Liver (tissue), 9 donors: Measurements from ENCODE around the gene ETS1. TPM values are rescaled to one million over a fixed set of nuclear protein-coding genes. Genes with fewer than 3 reads are reported as not detected.

Experiments
- DNase-seq: peaks from one replicate; pipeline ENCODE4 v3.0.0-alpha.2; 2017; ENCODE audit warnings: low spot score
- H3K27ac ChIP-seq, 2 donors: one replicate each; pipeline ENCODE4 v1.7.0; 2013; ENCODE audit warnings: inconsistent platforms in 2 of 2, low read length in 2 of 2, control low read depth in 1 of 2, low read depth in 1 of 2, mild to moderate bottlenecking in 1 of 2
- H3K27me3 ChIP-seq, 4 donors: one replicate each; pipeline versions ENCODE4 v1.6.1 to v1.7.0; 2013; ENCODE audit warnings: low read length in 3 of 4, inconsistent platforms in 1 of 4, mild to moderate bottlenecking in 1 of 4, moderate library complexity in 1 of 4; ENCODE audit not compliant: control insufficient read depth in 4 of 4, insufficient read depth in 4 of 4
- H3K36me3 ChIP-seq, 4 donors: one replicate each; pipeline versions ENCODE4 v1.6.1 to v1.7.0; 2013; ENCODE audit warnings: low read length in 3 of 4, mild to moderate bottlenecking in 3 of 4, low read depth in 1 of 4, moderate library complexity in 1 of 4; ENCODE audit not compliant: control insufficient read depth in 4 of 4, insufficient read depth in 3 of 4
- H3K4me1 ChIP-seq, 4 donors: one replicate each; pipeline versions ENCODE4 v1.6.1 to v1.7.0; 2013; ENCODE audit warnings: low read length in 3 of 4, mild to moderate bottlenecking in 3 of 4, moderate library complexity in 1 of 4; ENCODE audit not compliant: control insufficient read depth in 4 of 4, insufficient read depth in 4 of 4
- H3K4me3 ChIP-seq, 3 donors: one replicate each; pipeline versions ENCODE4 v1.6.1 to v1.7.0; 2013; ENCODE audit warnings: low read length in 3 of 3, control low read depth in 1 of 3, low read depth in 1 of 3, mild to moderate bottlenecking in 1 of 3
- H3K9ac ChIP-seq, 2 donors: one replicate each; pipeline ENCODE4 v1.7.0; 2013; ENCODE audit warnings: low read length in 2 of 2, mild to moderate bottlenecking in 2 of 2, moderate library complexity in 2 of 2, control low read depth in 1 of 2, low read depth in 1 of 2
- H3K9me3 ChIP-seq, 4 donors: one replicate each; pipeline versions ENCODE4 v1.6.1 to v1.7.0; 2013; ENCODE audit warnings: low read length in 3 of 4; ENCODE audit not compliant: control insufficient read depth in 4 of 4
- EGR1 ChIP-seq, 2 donors: IDR thresholded peaks; 2 replicates each; pipeline ENCODE4 v1.6.1; 2016 to 2018; ENCODE audit warnings: antibody characterized with exemption in 2 of 2, low read depth in 2 of 2
- FOXA1 ChIP-seq: IDR thresholded peaks from 2 replicates; pipeline ENCODE4 v1.6.1; 2016; ENCODE audit warnings: antibody characterized with exemption
- FOXA2 ChIP-seq: IDR thresholded peaks from 2 replicates; pipeline ENCODE4 v1.6.1; 2016; ENCODE audit warnings: antibody characterized with exemption
- GABPA ChIP-seq, 2 donors: IDR thresholded peaks in 1 of 2; conservative IDR thresholded peaks in 1 of 2; 2 replicates each; pipeline ENCODE4 v1.6.1; 2016; ENCODE audit warnings: antibody characterized with exemption in 2 of 2, mild to moderate bottlenecking in 1 of 2, moderate library complexity in 1 of 2
- HNF4A ChIP-seq, 2 donors: conservative IDR thresholded peaks; 2 replicates each; pipeline ENCODE4 v1.6.1; 2016; ENCODE audit warnings: antibody characterized with exemption in 2 of 2, mild to moderate bottlenecking in 2 of 2
- JUND ChIP-seq, 2 donors: IDR thresholded peaks; 2 replicates each; pipeline ENCODE4 v1.6.1; 2016; ENCODE audit warnings: antibody characterized with exemption in 2 of 2
- NR2F2 ChIP-seq: IDR thresholded peaks from 2 replicates; pipeline ENCODE4 v1.6.1; 2016; ENCODE audit warnings: antibody characterized with exemption
- RAD21 ChIP-seq, 2 donors: IDR thresholded peaks; 2 replicates each; pipeline ENCODE4 v1.6.1; 2016; ENCODE audit warnings: antibody characterized with exemption in 2 of 2, mild to moderate bottlenecking in 2 of 2
- RXRA ChIP-seq, 2 donors: IDR thresholded peaks; 2 replicates each; pipeline ENCODE4 v1.6.1; 2017 to 2018; ENCODE audit warnings: antibody characterized with exemption in 2 of 2, mild to moderate bottlenecking in 1 of 2
- SP1 ChIP-seq: IDR thresholded peaks from 2 replicates; pipeline ENCODE4 v1.6.1; 2018; ENCODE audit warnings: antibody characterized with exemption, mild to moderate bottlenecking
- TAF1 ChIP-seq: conservative IDR thresholded peaks from 2 replicates; pipeline ENCODE4 v1.6.1; 2016; ENCODE audit warnings: antibody characterized with exemption, mild to moderate bottlenecking
- YY1 ChIP-seq: IDR thresholded peaks from 2 replicates; pipeline ENCODE4 v1.6.1; 2016; ENCODE audit warnings: antibody characterized with exemption, mild to moderate bottlenecking
- WGBS: extraction: QIAGEN DNeasy Blood & Tissue Kit; methylation state at CpG from one replicate; pipeline ENCODE4 v1.1.7; 2013; 5-methylcytosine and 5-hydroxymethylcytosine counted together
- polyA plus RNA-seq, 2 donors: library from polyadenylated mRNA; stranded (reverse) in 1 of 2; unstranded in 1 of 2; fragments of 200-250 nt in 1 of 2; fragments of >200 nt in 1 of 2; fragmentation: Nextera tagmentation in 1 of 2; extraction: Ambion mirVana in 1 of 2; gene quantifications; one replicate each; pipeline versions ENCODE4 v1.2.1 to v1.2.3, GENCODE V29; 2013 to 2015
- total RNA-seq, 2 donors: library from RNA; depleted of rRNA; stranded (reverse); fragments of >200 nt; gene quantifications; one replicate each; pipeline ENCODE4 v1.2.3, GENCODE V29; 2014
- TF ChIP-seq, protein P1 (sequence below): IDR thresholded peaks from 2 replicates; pipeline ENCODE4 v1.6.1; 2016; ENCODE audit warnings: antibody characterized with exemption, mild to moderate bottlenecking
- TF ChIP-seq, protein P2 (sequence below): IDR thresholded peaks from 2 replicates; pipeline ENCODE4 v1.6.1; 2016; ENCODE audit warnings: antibody characterized with exemption
- TF ChIP-seq, protein P3 (sequence below): fragments of 150-350 bp; IDR thresholded peaks from 2 replicates; pipeline ENCODE4 v1.5.1; 2017; ENCODE audit warnings: improper control_type of control experiment, low read depth, low read length; ENCODE audit not compliant: missing input control
- TF ChIP-seq, protein P4 (sequence below): IDR thresholded peaks from 2 replicates; pipeline ENCODE4 v1.6.1; 2016; ENCODE audit warnings: antibody characterized with exemption
- donor health status: healthy.
- donor health status: healthy.
- donor health status: healthy.
- donor health status: healthy.
- donor health status: healthy.

Gene ETS1
- total and polyA plus RNA-seq, 4 donors: 4.8 to 30.0 (median 20.3) TPM

DNA sequence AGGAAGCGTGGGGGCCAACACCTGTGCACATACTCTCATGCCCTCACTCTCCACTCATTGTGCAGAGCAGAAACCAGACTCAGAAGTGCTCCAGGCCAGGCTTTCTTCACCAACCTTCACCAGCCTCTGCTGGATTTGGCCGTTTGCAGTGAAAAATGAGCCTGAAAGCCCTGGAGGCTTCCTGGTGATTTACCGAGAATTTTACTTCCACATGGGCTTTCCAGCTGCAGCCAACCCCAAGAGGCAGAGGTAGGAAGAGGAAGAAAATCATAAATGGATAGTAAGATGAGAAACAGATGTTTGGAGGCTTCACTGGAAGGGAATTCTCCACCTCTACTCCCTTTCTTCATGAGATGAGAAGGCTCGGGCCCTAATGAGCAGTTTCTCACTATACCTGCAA, 155.4 kb downstream of the ETS1 start (continued):
- TF ChIP-seq FOXA1: no peak
- TF ChIP-seq RAD21 (IDR thresholded peaks at IDR 0.05): no peak
- TF ChIP-seq YY1: no peak
- TF ChIP-seq TAF1: no peak
- TF ChIP-seq SP1: no peak

DNA sequence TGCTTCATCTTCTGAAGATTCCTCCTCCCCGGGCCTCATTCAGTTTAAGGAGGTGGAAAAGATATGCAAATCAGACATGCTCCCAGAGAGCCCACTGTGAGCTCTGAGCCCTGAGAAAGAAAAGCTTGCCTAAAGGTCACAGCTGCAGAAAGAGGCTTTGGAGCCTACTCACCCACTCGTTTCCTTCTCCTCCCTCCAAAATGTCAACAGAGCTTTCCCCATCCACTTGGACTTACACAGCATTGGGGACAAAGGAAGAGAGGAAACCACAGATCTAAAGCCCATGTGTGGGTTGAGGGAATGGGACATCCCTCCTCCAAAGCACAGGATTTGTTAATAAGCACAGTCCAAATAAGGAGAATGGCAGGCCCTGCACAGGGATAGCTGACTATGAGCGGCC, 158.4 kb downstream of the ETS1 start:
- H3K4me1 ChIP-seq: no peaks in the 10 kb centered on the region
- DNase-seq: no peak
- H3K27me3 ChIP-seq: no peaks in the 10 kb centered on the region
- H3K9me3 ChIP-seq: no peaks in the 10 kb centered on the region
- no peak overlapping the region for H3K9ac ChIP-seq
- no peaks in the 10 kb centered on the region for H3K36me3 ChIP-seq
- no peak overlapping the region for H3K27ac ChIP-seq
- WGBS: 72% methylated on average over 3 of the region's 3 CpGs
- TF ChIP-seq SP1: no peak
- TF ChIP-seq GABPA (IDR thresholded peaks at IDR 0.05 in 1 of 2, conservative IDR thresholded peaks at IDR 0.05 in 1 of 2): no peak
- no peak for TF ChIP-seq TAF1
- no peak for TF ChIP-seq RXRA (IDR thresholded peaks at IDR 0.05)
- TF ChIP-seq, protein P1, sequence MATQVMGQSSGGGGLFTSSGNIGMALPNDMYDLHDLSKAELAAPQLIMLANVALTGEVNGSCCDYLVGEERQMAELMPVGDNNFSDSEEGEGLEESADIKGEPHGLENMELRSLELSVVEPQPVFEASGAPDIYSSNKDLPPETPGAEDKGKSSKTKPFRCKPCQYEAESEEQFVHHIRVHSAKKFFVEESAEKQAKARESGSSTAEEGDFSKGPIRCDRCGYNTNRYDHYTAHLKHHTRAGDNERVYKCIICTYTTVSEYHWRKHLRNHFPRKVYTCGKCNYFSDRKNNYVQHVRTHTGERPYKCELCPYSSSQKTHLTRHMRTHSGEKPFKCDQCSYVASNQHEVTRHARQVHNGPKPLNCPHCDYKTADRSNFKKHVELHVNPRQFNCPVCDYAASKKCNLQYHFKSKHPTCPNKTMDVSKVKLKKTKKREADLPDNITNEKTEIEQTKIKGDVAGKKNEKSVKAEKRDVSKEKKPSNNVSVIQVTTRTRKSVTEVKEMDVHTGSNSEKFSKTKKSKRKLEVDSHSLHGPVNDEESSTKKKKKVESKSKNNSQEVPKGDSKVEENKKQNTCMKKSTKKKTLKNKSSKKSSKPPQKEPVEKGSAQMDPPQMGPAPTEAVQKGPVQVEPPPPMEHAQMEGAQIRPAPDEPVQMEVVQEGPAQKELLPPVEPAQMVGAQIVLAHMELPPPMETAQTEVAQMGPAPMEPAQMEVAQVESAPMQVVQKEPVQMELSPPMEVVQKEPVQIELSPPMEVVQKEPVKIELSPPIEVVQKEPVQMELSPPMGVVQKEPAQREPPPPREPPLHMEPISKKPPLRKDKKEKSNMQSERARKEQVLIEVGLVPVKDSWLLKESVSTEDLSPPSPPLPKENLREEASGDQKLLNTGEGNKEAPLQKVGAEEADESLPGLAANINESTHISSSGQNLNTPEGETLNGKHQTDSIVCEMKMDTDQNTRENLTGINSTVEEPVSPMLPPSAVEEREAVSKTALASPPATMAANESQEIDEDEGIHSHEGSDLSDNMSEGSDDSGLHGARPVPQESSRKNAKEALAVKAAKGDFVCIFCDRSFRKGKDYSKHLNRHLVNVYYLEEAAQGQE: no peak
- TF ChIP-seq, protein P2, sequence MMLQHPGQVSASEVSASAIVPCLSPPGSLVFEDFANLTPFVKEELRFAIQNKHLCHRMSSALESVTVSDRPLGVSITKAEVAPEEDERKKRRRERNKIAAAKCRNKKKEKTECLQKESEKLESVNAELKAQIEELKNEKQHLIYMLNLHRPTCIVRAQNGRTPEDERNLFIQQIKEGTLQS: no peak
- no peak for TF ChIP-seq HNF4A (conservative IDR thresholded peaks at IDR 0.05)
- TF ChIP-seq, protein P3, sequence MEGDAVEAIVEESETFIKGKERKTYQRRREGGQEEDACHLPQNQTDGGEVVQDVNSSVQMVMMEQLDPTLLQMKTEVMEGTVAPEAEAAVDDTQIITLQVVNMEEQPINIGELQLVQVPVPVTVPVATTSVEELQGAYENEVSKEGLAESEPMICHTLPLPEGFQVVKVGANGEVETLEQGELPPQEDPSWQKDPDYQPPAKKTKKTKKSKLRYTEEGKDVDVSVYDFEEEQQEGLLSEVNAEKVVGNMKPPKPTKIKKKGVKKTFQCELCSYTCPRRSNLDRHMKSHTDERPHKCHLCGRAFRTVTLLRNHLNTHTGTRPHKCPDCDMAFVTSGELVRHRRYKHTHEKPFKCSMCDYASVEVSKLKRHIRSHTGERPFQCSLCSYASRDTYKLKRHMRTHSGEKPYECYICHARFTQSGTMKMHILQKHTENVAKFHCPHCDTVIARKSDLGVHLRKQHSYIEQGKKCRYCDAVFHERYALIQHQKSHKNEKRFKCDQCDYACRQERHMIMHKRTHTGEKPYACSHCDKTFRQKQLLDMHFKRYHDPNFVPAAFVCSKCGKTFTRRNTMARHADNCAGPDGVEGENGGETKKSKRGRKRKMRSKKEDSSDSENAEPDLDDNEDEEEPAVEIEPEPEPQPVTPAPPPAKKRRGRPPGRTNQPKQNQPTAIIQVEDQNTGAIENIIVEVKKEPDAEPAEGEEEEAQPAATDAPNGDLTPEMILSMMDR: no peak
- no peak for TF ChIP-seq JUND (IDR thresholded peaks at IDR 0.05)
- TF ChIP-seq FOXA2: no peak
- TF ChIP-seq EGR1 (IDR thresholded peaks at IDR 0.05; ENCODE audit: low read depth in 2 of 2): no peak
- TF ChIP-seq NR2F2: no peak
- TF ChIP-seq, protein P4, sequence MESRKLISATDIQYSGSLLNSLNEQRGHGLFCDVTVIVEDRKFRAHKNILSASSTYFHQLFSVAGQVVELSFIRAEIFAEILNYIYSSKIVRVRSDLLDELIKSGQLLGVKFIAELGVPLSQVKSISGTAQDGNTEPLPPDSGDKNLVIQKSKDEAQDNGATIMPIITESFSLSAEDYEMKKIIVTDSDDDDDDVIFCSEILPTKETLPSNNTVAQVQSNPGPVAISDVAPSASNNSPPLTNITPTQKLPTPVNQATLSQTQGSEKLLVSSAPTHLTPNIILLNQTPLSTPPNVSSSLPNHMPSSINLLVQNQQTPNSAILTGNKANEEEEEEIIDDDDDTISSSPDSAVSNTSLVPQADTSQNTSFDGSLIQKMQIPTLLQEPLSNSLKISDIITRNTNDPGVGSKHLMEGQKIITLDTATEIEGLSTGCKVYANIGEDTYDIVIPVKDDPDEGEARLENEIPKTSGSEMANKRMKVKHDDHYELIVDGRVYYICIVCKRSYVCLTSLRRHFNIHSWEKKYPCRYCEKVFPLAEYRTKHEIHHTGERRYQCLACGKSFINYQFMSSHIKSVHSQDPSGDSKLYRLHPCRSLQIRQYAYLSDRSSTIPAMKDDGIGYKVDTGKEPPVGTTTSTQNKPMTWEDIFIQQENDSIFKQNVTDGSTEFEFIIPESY: no peak
- H3K4me3 ChIP-seq: no peak overlapping the region
